MM.1S (cell line): ENCODE results near the gene KRT32.
"Not testable (repeated sequence)": the region's sequence is repeated elsewhere in the genome, so short reads cannot be mapped to it uniquely, and the experiment has no call there.

Experiments used
- DNase-seq: peaks from one replicate; pipeline ENCODE4 v3.0.0-alpha.2; 2015
- H2AFZ ChIP-seq: fragments of 300-600 bp; sonication (generic); 2 replicates; pipeline ENCODE4 v1.6.0; 2016; ENCODE audit warnings: antibody characterized with exemption, low read length
- H3F3A ChIP-seq: fragments of 300-600 bp; sonication (generic); 2 replicates; pipeline ENCODE4 v1.6.1; 2016; ENCODE audit warnings: mild to moderate bottlenecking, antibody characterized with exemption, low read length, moderate library complexity, mixed read lengths; ENCODE audit not compliant: insufficient read depth
- H3K27ac ChIP-seq: fragments of 300-600 bp; sonication (generic); 2 replicates; pipeline ENCODE4 v1.5.1; 2016; ENCODE audit warnings: mild to moderate bottlenecking, low read length
- H3K27me3 ChIP-seq: fragments of 300-600 bp; sonication (generic); replicated peaks from 2 replicates; pipeline ENCODE4 v1.6.0; 2016; ENCODE audit warnings: low read length; ENCODE audit not compliant: insufficient read depth
- H3K36me3 ChIP-seq: fragments of 300-600 bp; sonication (generic); replicated peaks from 2 replicates; pipeline ENCODE4 v1.6.1; 2016; ENCODE audit warnings: mild to moderate bottlenecking, low read length, mixed read lengths; ENCODE audit not compliant: insufficient read depth
- H3K4me1 ChIP-seq: fragments of 300-600 bp; sonication (generic); 2 replicates; pipeline ENCODE4 v1.6.1; 2016; ENCODE audit warnings: low read length, mixed read lengths
- H3K4me2 ChIP-seq: fragments of 300-600 bp; sonication (generic); 2 replicates; pipeline ENCODE4 v1.6.0; 2016; ENCODE audit warnings: low read depth, low read length
- H3K4me3 ChIP-seq: fragments of 300-600 bp; sonication (generic); 2 replicates; pipeline ENCODE4 v1.5.1; 2016; ENCODE audit warnings: low read length, mixed read lengths
- H3K79me2 ChIP-seq: fragments of 300-600 bp; sonication (generic); 2 replicates; pipeline ENCODE4 v1.6.1; 2016; ENCODE audit warnings: mixed run types, low read length, mixed read lengths
- H3K9ac ChIP-seq: fragments of 300-600 bp; sonication (generic); 2 replicates; pipeline ENCODE4 v1.6.1; 2016; ENCODE audit warnings: low read length, mixed read lengths
- H3K9me2 ChIP-seq: fragments of 300-600 bp; sonication (generic); replicated peaks from 2 replicates; pipeline ENCODE4 v1.6.1; 2016; ENCODE audit warnings: mild to moderate bottlenecking, low read length, mixed read lengths; ENCODE audit not compliant: insufficient read depth
- H3K9me3 ChIP-seq: fragments of 300-600 bp; sonication (generic); replicated peaks from 2 replicates; pipeline ENCODE4 v1.6.1; 2016; ENCODE audit warnings: mild to moderate bottlenecking, low read length, mixed read lengths; ENCODE audit not compliant: insufficient read depth
- H4K20me1 ChIP-seq: fragments of 300-600 bp; sonication (generic); 2 replicates; pipeline ENCODE4 v1.6.1; 2016; ENCODE audit warnings: mild to moderate bottlenecking, low read length, moderate library complexity, mixed read lengths; ENCODE audit not compliant: insufficient read depth
- EZH2 ChIP-seq: fragments of 300-600 bp; sonication (generic); optimal IDR thresholded peaks from 2 replicates; pipeline ENCODE3; 2017; ENCODE audit warnings: low read depth, mild to moderate bottlenecking, antibody characterized with exemption, low read length, mixed read lengths
- EZH2phosphoT487 ChIP-seq: fragments of 300-600 bp; sonication (generic); IDR thresholded peaks from 2 replicates; pipeline ENCODE4 v1.6.1; 2018; ENCODE audit warnings: antibody characterized with exemption, low read length
- TF ChIP-seq, protein P1 (sequence below): fragments of 300-600 bp; sonication (generic); IDR thresholded peaks from 2 replicates; pipeline ENCODE4 v1.5.1; 2016; ENCODE audit warnings: antibody characterized with exemption, low read length, mixed read lengths

KRT32 gene

DNA sequence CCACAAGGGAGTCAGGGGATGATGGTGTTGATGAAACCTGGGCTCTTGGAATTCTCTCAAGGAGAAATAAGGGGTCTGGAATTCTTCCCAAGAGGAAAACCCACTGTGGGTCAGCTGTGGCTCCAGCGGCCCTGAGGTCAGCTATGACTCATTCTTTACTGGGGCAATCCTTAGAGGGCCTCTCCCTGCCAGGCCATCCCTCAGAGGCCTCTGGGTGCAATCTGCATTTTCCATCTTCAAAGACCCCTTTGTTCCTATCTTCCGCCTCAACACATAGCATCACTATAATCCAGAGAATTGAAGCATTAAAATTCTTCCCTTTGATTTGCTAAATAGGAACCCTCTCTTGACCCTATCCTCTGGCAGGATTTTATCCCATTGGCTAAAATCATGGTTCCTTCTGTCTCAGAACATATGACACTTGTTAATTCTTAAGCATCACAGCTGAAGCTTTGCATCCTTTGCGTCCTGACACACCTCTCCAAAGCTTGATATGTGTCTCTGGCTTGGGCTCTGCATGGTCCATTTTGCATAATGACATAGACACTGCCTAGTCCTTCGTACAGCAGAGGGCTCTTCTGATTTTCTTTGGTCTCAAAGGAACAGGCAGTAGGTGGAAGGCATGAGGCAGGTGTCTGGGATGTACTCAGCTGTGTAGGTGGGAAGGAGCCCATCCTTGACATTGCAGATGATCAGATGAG, 38.4 kb downstream of the KRT32 start:
- H2AFZ ChIP-seq = no peak overlapping the region
- H3F3A ChIP-seq = no peaks in the 10 kb centered on the region
- no peaks in the 10 kb centered on the region for H3K79me2 ChIP-seq
- H3K36me3 ChIP-seq = no peaks in the 10 kb centered on the region
- H3K9ac ChIP-seq = no peak overlapping the region
- no peak for TF ChIP-seq EZH2
- TF ChIP-seq, protein P1, sequence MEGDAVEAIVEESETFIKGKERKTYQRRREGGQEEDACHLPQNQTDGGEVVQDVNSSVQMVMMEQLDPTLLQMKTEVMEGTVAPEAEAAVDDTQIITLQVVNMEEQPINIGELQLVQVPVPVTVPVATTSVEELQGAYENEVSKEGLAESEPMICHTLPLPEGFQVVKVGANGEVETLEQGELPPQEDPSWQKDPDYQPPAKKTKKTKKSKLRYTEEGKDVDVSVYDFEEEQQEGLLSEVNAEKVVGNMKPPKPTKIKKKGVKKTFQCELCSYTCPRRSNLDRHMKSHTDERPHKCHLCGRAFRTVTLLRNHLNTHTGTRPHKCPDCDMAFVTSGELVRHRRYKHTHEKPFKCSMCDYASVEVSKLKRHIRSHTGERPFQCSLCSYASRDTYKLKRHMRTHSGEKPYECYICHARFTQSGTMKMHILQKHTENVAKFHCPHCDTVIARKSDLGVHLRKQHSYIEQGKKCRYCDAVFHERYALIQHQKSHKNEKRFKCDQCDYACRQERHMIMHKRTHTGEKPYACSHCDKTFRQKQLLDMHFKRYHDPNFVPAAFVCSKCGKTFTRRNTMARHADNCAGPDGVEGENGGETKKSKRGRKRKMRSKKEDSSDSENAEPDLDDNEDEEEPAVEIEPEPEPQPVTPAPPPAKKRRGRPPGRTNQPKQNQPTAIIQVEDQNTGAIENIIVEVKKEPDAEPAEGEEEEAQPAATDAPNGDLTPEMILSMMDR = no peak
- TF ChIP-seq EZH2phosphoT487 = no peak
- no peak overlapping the region for H3K4me3 ChIP-seq
- no peak for DNase-seq
- no peaks in the 10 kb centered on the region for H3K9me3 ChIP-seq
- no peak overlapping the region for H3K27ac ChIP-seq
- no peaks in the 10 kb centered on the region for H3K27me3 ChIP-seq
- H3K9me2 ChIP-seq = no peaks in the 10 kb centered on the region
- no peaks in the 10 kb centered on the region for H3K4me1 ChIP-seq
- H4K20me1 ChIP-seq = no peaks in the 10 kb centered on the region
- H3K4me2 ChIP-seq = no peak overlapping the region

DNA sequence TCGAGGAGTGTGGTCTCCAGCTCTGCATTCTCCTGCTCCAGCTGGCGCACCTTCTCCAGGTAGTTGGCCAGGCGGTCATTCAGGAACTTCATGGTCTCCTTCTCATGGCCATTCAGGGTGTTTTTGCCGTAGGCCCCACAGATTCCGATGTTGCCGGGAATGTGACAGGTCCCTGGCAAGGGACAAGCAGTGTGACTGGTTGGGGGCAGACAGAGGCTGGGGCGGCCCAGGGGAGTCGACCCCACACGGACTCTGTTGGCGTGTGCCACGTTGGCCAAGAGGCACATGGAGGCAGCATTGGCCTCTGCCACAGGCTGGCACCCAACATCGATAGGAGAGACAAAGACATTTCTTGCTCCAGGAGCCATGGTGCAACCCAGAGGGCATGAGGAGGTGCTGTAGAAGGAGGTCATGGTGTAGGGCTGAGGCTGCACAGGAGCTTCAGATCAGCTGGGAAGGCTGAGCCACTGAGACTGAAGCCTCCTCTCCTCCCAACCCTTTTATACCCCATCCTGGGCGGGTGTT, 43.0 kb downstream of the KRT32 start, which contains the start of gene KRT37:
KRT37 (minus strand) TSS at position 475 of the 525 bp plus-strand sequence; CDS start at position 413, 62 bp downstream.
- no peak within 1 kb of the TSS for H3K27ac ChIP-seq
- no peaks in the 10 kb centered on the region for H3K79me2 ChIP-seq
- no peaks in the 10 kb centered on the region for H3F3A ChIP-seq
- H3K36me3 ChIP-seq = no peaks in the 10 kb centered on the region
- DNase-seq = no peak
- H4K20me1 ChIP-seq = no peaks in the 10 kb centered on the region
- no peaks in the 10 kb centered on the region for H3K9me3 ChIP-seq
- no peaks in the 10 kb centered on the region for H3K9me2 ChIP-seq
- no peak within 1 kb of the TSS for H3K9ac ChIP-seq
- no peak within 1 kb of the TSS for H3K4me3 ChIP-seq
- no peaks in the 10 kb centered on the region for H3K27me3 ChIP-seq
- no peak within 1 kb of the TSS for H3K4me2 ChIP-seq
- no peak within 1 kb of the TSS for H2AFZ ChIP-seq
- H3K4me1 ChIP-seq = no peaks in the 10 kb centered on the region
- TF ChIP-seq, protein P1 = no peak
- TF ChIP-seq EZH2 = no peak
- no peak for TF ChIP-seq EZH2phosphoT487

DNA sequence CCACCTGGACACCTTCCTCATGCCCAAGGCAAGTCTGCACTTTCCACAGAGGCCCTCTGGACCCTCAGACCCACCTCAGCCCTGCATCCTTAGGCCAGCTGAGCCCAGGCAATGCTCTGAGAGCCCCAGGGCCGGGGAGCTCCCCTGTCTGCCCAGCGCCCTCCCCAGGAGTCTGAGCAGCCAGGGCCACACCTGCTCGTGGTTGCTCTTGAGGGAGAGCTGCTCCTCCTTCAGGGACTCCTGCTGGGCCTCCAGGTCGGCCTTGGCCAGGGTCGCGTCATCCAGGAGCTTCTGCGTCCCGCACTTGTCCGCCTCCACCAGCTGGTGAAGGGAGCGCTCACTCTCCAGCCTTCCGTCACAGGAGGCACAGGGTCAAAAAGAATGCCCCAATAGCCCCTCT, 44.6 kb downstream of the KRT32 start:
- H3K4me3 ChIP-seq, H2AFZ ChIP-seq, H3K4me2 ChIP-seq, H3K27ac ChIP-seq, H3K9me3 ChIP-seq, H3F3A ChIP-seq, H4K20me1 ChIP-seq, H3K79me2 ChIP-seq, H3K27me3 ChIP-seq, H3K4me1 ChIP-seq, DNase-seq, H3K36me3 ChIP-seq, H3K9me2 ChIP-seq, H3K9ac ChIP-seq: not testable (repeated sequence)

DNA sequence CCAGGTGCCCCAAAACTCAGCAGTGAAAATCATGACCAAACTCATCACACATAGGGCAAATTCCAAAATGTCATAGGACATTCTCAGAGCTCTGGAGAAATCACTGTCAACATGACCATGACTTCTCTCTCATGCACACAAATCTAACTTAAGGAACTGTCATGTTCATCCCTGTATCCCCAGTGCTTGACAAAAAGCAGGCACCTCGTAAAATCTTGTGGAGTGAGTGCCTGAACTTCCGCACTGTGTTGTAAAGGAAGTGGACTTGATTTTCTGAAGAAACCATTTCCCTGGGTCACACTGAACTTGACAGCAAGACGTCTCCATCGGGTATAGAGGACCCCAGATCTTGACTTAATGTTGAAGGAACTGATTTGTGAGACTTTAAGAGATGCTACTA, 45.6 kb downstream of the KRT32 start:
- H3K27me3 ChIP-seq = no peaks in the 10 kb centered on the region
- no peak overlapping the region for H3K27ac ChIP-seq
- no peak overlapping the region for H3K4me3 ChIP-seq
- H3K36me3 ChIP-seq = no peaks in the 10 kb centered on the region
- no peak overlapping the region for H3K9ac ChIP-seq
- no peaks in the 10 kb centered on the region for H4K20me1 ChIP-seq
- no peaks in the 10 kb centered on the region for H3K9me3 ChIP-seq
- H3F3A ChIP-seq = no peaks in the 10 kb centered on the region
- no peak overlapping the region for H2AFZ ChIP-seq
- H3K4me1 ChIP-seq = no peaks in the 10 kb centered on the region
- H3K79me2 ChIP-seq = no peaks in the 10 kb centered on the region
- no peaks in the 10 kb centered on the region for H3K9me2 ChIP-seq
- TF ChIP-seq, protein P1 = no peak
- TF ChIP-seq EZH2 (no peak), EZH2phosphoT487 (no peak)
- no peak for DNase-seq
- no peak overlapping the region for H3K4me2 ChIP-seq
